CD14-positive monocyte (primary cell): ENCODE measurements around the gene MEGF8. TPM values are rescaled to one million over a fixed set of nuclear protein-coding genes. Genes with fewer than 3 reads are reported as not detected.
"Not testable (repeated sequence)": the region's sequence is repeated elsewhere in the genome, so short reads cannot be mapped to it uniquely, and the experiment has no call there.

Source experiments
- DNase-seq, 3 donors: peaks; one replicate each; pipeline ENCODE4 v3.0.0-alpha.2; 2011 to 2022
- H2AFZ ChIP-seq: 2 replicates; pipeline ENCODE4 v1.6.0; 2012; ENCODE audit warnings: mild to moderate bottlenecking, low read depth, low read length, inconsistent platforms; ENCODE audit not compliant: insufficient read depth, poor library complexity, severe bottlenecking
- H3K27ac ChIP-seq, 2 donors: 1 replicate in 1 of 2; 2 replicates in 1 of 2; pipeline ENCODE4 v1.5.1; 2012 to 2013; ENCODE audit warnings: low read length in 2 of 2, control low read depth in 1 of 2, inconsistent platforms in 1 of 2, low read depth in 1 of 2, mild to moderate bottlenecking in 1 of 2
- H3K27me3 ChIP-seq, 2 donors: one replicate each; pipeline versions ENCODE4 v1.6.0 to v1.6.1; 2011 to 2013; ENCODE audit warnings: low read length in 2 of 2; ENCODE audit not compliant: control insufficient read depth in 2 of 2, insufficient read depth in 2 of 2
- H3K36me3 ChIP-seq, 2 donors: replicated peaks in 1 of 2; 1 replicate in 1 of 2; 2 replicates in 1 of 2; pipeline versions ENCODE4 v1.5.1 to v1.6.1; 2012 to 2013; ENCODE audit warnings: low read length in 2 of 2, control low read depth in 1 of 2, inconsistent platforms in 1 of 2, mild to moderate bottlenecking in 1 of 2; ENCODE audit not compliant: insufficient read depth in 2 of 2, control insufficient read depth in 1 of 2
- H3K4me1 ChIP-seq, 2 donors: 1 replicate in 1 of 2; 2 replicates in 1 of 2; pipeline versions ENCODE4 v1.5.1 to v1.6.1; 2012 to 2013; ENCODE audit warnings: low read length in 2 of 2, control low read depth in 1 of 2, inconsistent platforms in 1 of 2, mild to moderate bottlenecking in 1 of 2, moderate library complexity in 1 of 2; ENCODE audit not compliant: insufficient read depth in 2 of 2, control insufficient read depth in 1 of 2
- H3K4me2 ChIP-seq: replicated peaks from 2 replicates; pipeline ENCODE3; 2012; ENCODE audit warnings: low read length, moderate library complexity, mild to moderate bottlenecking; ENCODE audit not compliant: poor library complexity, severe bottlenecking; ENCODE audit errors: extremely low read depth
- H3K4me3 ChIP-seq, 3 experiments: fragments of 200-600 bp in 1 of 3; sonication (generic) in 1 of 3; replicated peaks in 1 of 3; 1 replicate in 2 of 3; 2 replicates in 1 of 3; pipeline ENCODE4 v1.5.1; 2011 to 2013; ENCODE audit warnings: low read length in 3 of 3, mild to moderate bottlenecking in 3 of 3, control low read depth in 2 of 3, low read depth in 2 of 3, inconsistent platforms in 1 of 3, moderate library complexity in 1 of 3
- H3K79me2 ChIP-seq: 2 replicates; pipeline ENCODE4 v1.6.0; 2012; ENCODE audit warnings: mild to moderate bottlenecking, control low read depth, inconsistent platforms, low read length, moderate library complexity; ENCODE audit not compliant: insufficient read depth
- H3K9ac ChIP-seq: 2 replicates; pipeline ENCODE4 v1.6.0; 2017; ENCODE audit warnings: low read length, mild to moderate bottlenecking; ENCODE audit not compliant: insufficient read depth, poor library complexity, severe bottlenecking
- H3K9me3 ChIP-seq, 2 donors: replicated peaks in 1 of 2; 1 replicate in 1 of 2; 2 replicates in 1 of 2; pipeline versions ENCODE4 v1.5.1 to v1.6.1; 2012 to 2013; ENCODE audit warnings: low read length in 2 of 2, control low read depth in 1 of 2; ENCODE audit not compliant: control insufficient read depth in 1 of 2, insufficient read depth in 1 of 2
- H4K20me1 ChIP-seq: 2 replicates; pipeline ENCODE4 v1.6.0; 2012; ENCODE audit warnings: mild to moderate bottlenecking, low read length, control low read depth, moderate library complexity; ENCODE audit not compliant: insufficient read depth
- H3K27ac Mint-ChIP-seq, 7 donors: one replicate each; pipeline ENCODE4 v1.8.0; 2020; ENCODE audit warnings: mild to moderate bottlenecking in 7 of 7, mixed read lengths in 7 of 7, moderate library complexity in 6 of 7, inconsistent platforms in 2 of 7
- H3K27me3 Mint-ChIP-seq, 3 donors: one replicate each; pipeline ENCODE4 v1.8.0; 2021 to 2022; ENCODE audit warnings: low read depth in 3 of 3, mild to moderate bottlenecking in 3 of 3, mixed read lengths in 3 of 3, moderate library complexity in 3 of 3, inconsistent platforms in 1 of 3
- H3K36me3 Mint-ChIP-seq, 2 donors: one replicate each; pipeline ENCODE4 v1.8.0; 2020; ENCODE audit warnings: mixed read lengths in 2 of 2, inconsistent platforms in 1 of 2, mild to moderate bottlenecking in 1 of 2
- H3K4me1 Mint-ChIP-seq: one replicate; pipeline ENCODE4 v1.8.0; 2020; ENCODE audit warnings: mild to moderate bottlenecking, mixed read lengths
- H3K4me3 Mint-ChIP-seq, 2 donors: one replicate each; pipeline ENCODE4 v1.8.0; 2020; ENCODE audit warnings: mild to moderate bottlenecking in 2 of 2, mixed read lengths in 2 of 2, moderate library complexity in 1 of 2
- H3K9me3 Mint-ChIP-seq, 7 donors: one replicate each; pipeline ENCODE4 v1.8.0; 2020 to 2022; ENCODE audit warnings: mixed read lengths in 7 of 7, mild to moderate bottlenecking in 6 of 7, moderate library complexity in 6 of 7, inconsistent platforms in 2 of 7
- CTCF ChIP-seq: fragments of 200-600 bp; IDR thresholded peaks from one replicate; pipeline ENCODE4 v1.8.0; 2022; ENCODE audit warnings: antibody characterized with exemption, mild to moderate bottlenecking
- WGBS: methylation state at CpG from one replicate; pipeline ENCODE4 v1.1.5; 2013; ENCODE audit warnings: missing lambda C conversion rate; ENCODE audit not compliant: insufficient coverage; 5-methylcytosine and 5-hydroxymethylcytosine counted together
- intact Hi-C, 2 donors: fragments of 100-400 bp; cut with micrococcal nuclease; formaldehyde crosslinking; loops; one replicate each; pipeline versions ENCODE4 v1.15.0 to v1.15.1; 2023
- polyA plus RNA-seq, 3 donors: library from polyadenylated mRNA; depleted of rRNA in 1 of 3; unstranded in 2 of 3; stranded (reverse) in 1 of 3; fragments of 300-500 nt in 2 of 3; fragments of >200 nt in 1 of 3; fragmentation: Illumina TruSeq in 2 of 3; gene quantifications; 1 replicate in 2 of 3; 2 replicates in 1 of 3; pipeline ENCODE4 v1.2.3, GENCODE V29; 2012 to 2021

Gene MEGF8
- polyA plus RNA-seq, 3 donors = 0.15 to 2.7 (median 0.27) TPM

GRCh38 chr19:42339922-42340321 lies 14.5 kb downstream of the MEGF8 start:
- H3K4me3 Mint-ChIP-seq, DNase-seq, H3K4me3 ChIP-seq, H3K27ac Mint-ChIP-seq, H3K4me2 ChIP-seq, H3K9me3 Mint-ChIP-seq, H3K27ac ChIP-seq, H3K79me2 ChIP-seq, H3K9ac ChIP-seq, H3K27me3 ChIP-seq, H4K20me1 ChIP-seq, H3K4me1 ChIP-seq, H3K4me1 Mint-ChIP-seq, intact Hi-C loops, H2AFZ ChIP-seq, H3K27me3 Mint-ChIP-seq, H3K9me3 ChIP-seq: not testable (repeated sequence)
- H3K36me3 Mint-ChIP-seq = peaks cover 9 to 14% of the 10 kb centered on the region in 2 donors
- 100% methylated on average over 1 of the region's 4 CpGs for WGBS
- H3K36me3 ChIP-seq = peaks cover 5 to 13% of the 10 kb centered on the region in 2 donors

- Histone ChIP-seq H3K36me3 (peaks cover 0 to 4% of the 10 kb centered on the region in 2 donors), H3K9me3 (no peaks in the 10 kb centered on the region), H3K79me2 (no peaks in the 10 kb centered on the region), H3K4me3 (no peak overlapping the region), H3K4me2 (no peak overlapping the region), H4K20me1 (no peaks in the 10 kb centered on the region), H3K27ac (no peak overlapping the region), H2AFZ (no peak overlapping the region), H3K27me3 (no peaks in the 10 kb centered on the region), H3K9ac (no peak overlapping the region), H3K4me1 (peaks cover 15 to 18% of the 10 kb centered on the region in 2 donors)
- no peak for TF ChIP-seq CTCF
- H3K27ac Mint-ChIP-seq = no peak overlapping the region
- H3K9me3 Mint-ChIP-seq = no peaks in the 10 kb centered on the region
- H3K27me3 Mint-ChIP-seq = peaks cover 0 to 3% (median 0%) of the 10 kb centered on the region in 3 donors
- peaks cover 13 to 16% of the 10 kb centered on the region in 2 donors for H3K36me3 Mint-ChIP-seq
- H3K4me3 Mint-ChIP-seq = no peak overlapping the region
- H3K4me1 Mint-ChIP-seq = peaks cover 19% of the 10 kb centered on the region
- no peak for DNase-seq
- intact Hi-C loops = no loop called here
- WGBS = 98% methylated on average over 16 of the region's 17 CpGs
Measured at GRCh38 chr19:42343344-42344110, 18.1 kb downstream of the MEGF8 start.
